ENCODE measurements around the gene ADRB1. TPM values are rescaled to one million over a fixed set of nuclear protein-coding genes. Genes with fewer than 3 reads are reported as not detected.

ADRB1 gene
- total RNA-seq, 1 experiment from 2014 or later, result 2.3 TPM

GRCh38 chr10:114077815-114078219 is 34.2 kb downstream of the ADRB1 start:
- H3K4me1 ChIP-seq, result peaks cover 9% of the 10 kb centered on the region; the same call in 1 of the 2 replicates
- no peaks in the 10 kb centered on the region for H3K36me3 Mint-ChIP-seq (ENCODE audit: insufficient read depth, unreplicated experiment)
- no peaks in the 10 kb centered on the region for H3K27me3 Mint-ChIP-seq (ENCODE audit: insufficient read depth, unreplicated experiment)
- BruUV-seq (replicated peaks), result no TSS peak
- no peak for DNase-seq
- intact Hi-C loops (cut with micrococcal nuclease; ENCODE audit: unreplicated experiment), result no loop called here
- TF ChIP-seq, protein P1, sequence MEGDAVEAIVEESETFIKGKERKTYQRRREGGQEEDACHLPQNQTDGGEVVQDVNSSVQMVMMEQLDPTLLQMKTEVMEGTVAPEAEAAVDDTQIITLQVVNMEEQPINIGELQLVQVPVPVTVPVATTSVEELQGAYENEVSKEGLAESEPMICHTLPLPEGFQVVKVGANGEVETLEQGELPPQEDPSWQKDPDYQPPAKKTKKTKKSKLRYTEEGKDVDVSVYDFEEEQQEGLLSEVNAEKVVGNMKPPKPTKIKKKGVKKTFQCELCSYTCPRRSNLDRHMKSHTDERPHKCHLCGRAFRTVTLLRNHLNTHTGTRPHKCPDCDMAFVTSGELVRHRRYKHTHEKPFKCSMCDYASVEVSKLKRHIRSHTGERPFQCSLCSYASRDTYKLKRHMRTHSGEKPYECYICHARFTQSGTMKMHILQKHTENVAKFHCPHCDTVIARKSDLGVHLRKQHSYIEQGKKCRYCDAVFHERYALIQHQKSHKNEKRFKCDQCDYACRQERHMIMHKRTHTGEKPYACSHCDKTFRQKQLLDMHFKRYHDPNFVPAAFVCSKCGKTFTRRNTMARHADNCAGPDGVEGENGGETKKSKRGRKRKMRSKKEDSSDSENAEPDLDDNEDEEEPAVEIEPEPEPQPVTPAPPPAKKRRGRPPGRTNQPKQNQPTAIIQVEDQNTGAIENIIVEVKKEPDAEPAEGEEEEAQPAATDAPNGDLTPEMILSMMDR (IDR thresholded peaks at IDR 0.05; ENCODE audit: insufficient read depth in 1 of 2, low read depth in 1 of 2, low read length in 1 of 2, severe bottlenecking in 1 of 2, unreplicated experiment in 1 of 2), result no peak
- no peaks in the 10 kb centered on the region for H3K36me3 ChIP-seq (ENCODE audit: control insufficient read depth, insufficient read depth, low read length)
- ChIA-PET POLR2A (no interaction called here), CTCF (no interaction called here)
- H3K4me3 Mint-ChIP-seq (ENCODE audit: unreplicated experiment), result no peak overlapping the region
- no peaks in the 10 kb centered on the region for H3K27me3 ChIP-seq (replicated peaks; ENCODE audit: control insufficient read depth, insufficient read depth, low read length)
- no peaks in the 10 kb centered on the region for H3K4me1 Mint-ChIP-seq (ENCODE audit: low read depth, unreplicated experiment)
- no peaks in the 10 kb centered on the region for H3K9me3 ChIP-seq
- H3K9me3 Mint-ChIP-seq (ENCODE audit: unreplicated experiment), result no peaks in the 10 kb centered on the region
- H3K4me3 ChIP-seq (ENCODE audit: low read depth, low read length), result no peak overlapping the region
- H3K27ac Mint-ChIP-seq (ENCODE audit: unreplicated experiment), result no peak overlapping the region

- Mint-ChIP-seq H3K36me3 (ENCODE audit: insufficient read depth, unreplicated experiment) (no peaks in the 10 kb centered on the region), H3K4me1 (ENCODE audit: low read depth, unreplicated experiment) (no peaks in the 10 kb centered on the region), H3K4me3 (ENCODE audit: unreplicated experiment) (no peak overlapping the region), H3K27me3 (ENCODE audit: insufficient read depth, unreplicated experiment) (no peaks in the 10 kb centered on the region), H3K27ac (ENCODE audit: unreplicated experiment) (no peak overlapping the region), H3K9me3 (ENCODE audit: unreplicated experiment) (no peaks in the 10 kb centered on the region)
- intact Hi-C loops (cut with micrococcal nuclease; ENCODE audit: unreplicated experiment), result no loop called here
- ChIA-PET CTCF (no interaction called here), POLR2A (no interaction called here)
- H3K4me1 ChIP-seq, result peaks cover 10% of the 10 kb centered on the region; the same call in 1 of the 2 replicates
- no peaks in the 10 kb centered on the region for H3K36me3 ChIP-seq (ENCODE audit: control insufficient read depth, insufficient read depth, low read length)
- H3K4me3 ChIP-seq (ENCODE audit: low read depth, low read length), result no peak overlapping the region
- no TSS peak for BruUV-seq (replicated peaks)
- TF ChIP-seq, protein P1 (IDR thresholded peaks at IDR 0.05; ENCODE audit: insufficient read depth in 1 of 2, low read depth in 1 of 2, low read length in 1 of 2, severe bottlenecking in 1 of 2, unreplicated experiment in 1 of 2), result no peak
- H3K9me3 ChIP-seq, result no peaks in the 10 kb centered on the region
- no peaks in the 10 kb centered on the region for H3K27me3 ChIP-seq (replicated peaks; ENCODE audit: control insufficient read depth, insufficient read depth, low read length)
- no peak for DNase-seq
Measured at GRCh38 chr10:114078346-114078745, 34.7 kb downstream of the ADRB1 start.

DNA sequence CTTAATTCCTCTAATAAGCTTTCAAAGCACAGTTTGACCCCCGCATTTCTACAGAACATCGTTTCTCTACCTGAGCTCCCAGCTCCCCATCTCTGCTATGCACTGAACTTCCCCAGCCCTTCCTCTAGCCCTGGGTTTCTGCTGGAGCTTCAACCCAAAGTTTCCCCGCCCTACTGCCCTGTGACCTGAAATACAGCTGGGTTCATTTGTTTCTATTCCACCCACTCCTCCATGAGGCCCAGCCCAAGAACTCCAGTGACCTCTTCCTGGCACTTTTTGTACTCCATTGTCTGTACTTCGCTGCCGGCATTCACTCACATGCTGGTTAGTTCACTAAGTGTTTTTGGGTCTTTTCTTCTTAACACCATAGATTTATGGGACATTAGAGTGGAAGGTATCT is 35.8 kb downstream of the ADRB1 start:
- Histone ChIP-seq H3K36me3 (ENCODE audit: control insufficient read depth, insufficient read depth, low read length) (no peaks in the 10 kb centered on the region), H3K27me3 (replicated peaks; ENCODE audit: control insufficient read depth, insufficient read depth, low read length) (no peaks in the 10 kb centered on the region), H3K4me3 (ENCODE audit: low read depth, low read length) (no peak overlapping the region), H3K9me3 (no peaks in the 10 kb centered on the region), H3K4me1 (peaks cover 10% of the 10 kb centered on the region; the same call in 1 of the 2 replicates)
- Mint-ChIP-seq H3K27ac (ENCODE audit: unreplicated experiment) (no peak overlapping the region), H3K36me3 (ENCODE audit: insufficient read depth, unreplicated experiment) (no peaks in the 10 kb centered on the region), H3K9me3 (ENCODE audit: unreplicated experiment) (no peaks in the 10 kb centered on the region), H3K4me3 (ENCODE audit: unreplicated experiment) (no peak overlapping the region), H3K27me3 (ENCODE audit: insufficient read depth, unreplicated experiment) (no peaks in the 10 kb centered on the region), H3K4me1 (ENCODE audit: low read depth, unreplicated experiment) (no peaks in the 10 kb centered on the region)
- TF ChIP-seq, protein P1 (IDR thresholded peaks at IDR 0.05; ENCODE audit: insufficient read depth in 1 of 2, low read depth in 1 of 2, low read length in 1 of 2, severe bottlenecking in 1 of 2, unreplicated experiment in 1 of 2), result no peak
- DNase-seq, result no peak
- ChIA-PET POLR2A (no interaction called here), CTCF (no interaction called here)
- BruUV-seq (replicated peaks), result no TSS peak
- intact Hi-C loops (cut with micrococcal nuclease; ENCODE audit: unreplicated experiment), result no loop called here

Data from Caco-2 (cell line).